ENCODE results near the gene GLCCI1. TPM values are rescaled to one million over a fixed set of nuclear protein-coding genes. Genes with fewer than 3 reads are reported as not detected.

Gene GLCCI1
- total RNA-seq, 2 donors from 2014 or later, result 7.5 to 8.3 TPM

DNA sequence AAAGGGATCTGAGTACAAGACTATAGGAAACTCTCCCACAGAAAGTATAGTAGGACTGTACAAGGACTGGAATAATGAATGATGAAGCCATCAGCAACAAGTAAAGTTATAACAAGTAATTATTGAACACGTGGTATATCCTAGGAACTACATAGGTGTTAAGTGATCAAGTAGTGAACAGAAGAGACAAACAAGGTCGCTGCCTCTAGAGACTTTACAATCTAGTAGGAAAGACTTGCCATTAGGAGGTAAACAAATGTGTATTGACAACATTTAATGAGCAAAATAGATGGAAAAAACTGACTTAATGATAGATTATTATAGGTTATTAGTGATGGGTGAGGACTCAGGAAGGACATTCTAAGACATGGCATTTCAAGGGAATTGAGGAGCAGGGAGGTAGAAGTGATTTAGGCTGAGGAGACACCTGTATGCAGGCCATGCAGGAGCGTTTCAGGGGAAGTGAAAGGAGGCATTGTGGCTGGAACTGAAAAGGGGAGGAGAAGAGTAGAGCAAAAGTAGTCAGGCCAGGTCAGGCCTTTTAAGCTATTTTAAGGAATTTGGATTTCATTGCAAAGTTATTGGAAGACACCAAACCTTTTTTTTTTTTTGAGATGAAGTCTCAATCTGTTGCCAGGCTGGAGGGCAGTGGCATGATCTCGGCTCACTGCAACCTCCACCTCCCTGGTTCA lies 8.5 kb upstream of the GLCCI1 start:
- Histone ChIP-seq H3K27me3 (no peaks in the 10 kb centered on the region), H3K27ac (no peak overlapping the region), H3K9ac (ENCODE audit: low read depth in 2 of 2, low read length in 2 of 2) (no peak overlapping the region), H3K36me3 (no peaks in the 10 kb centered on the region), H3K4me1 (no peaks in the 10 kb centered on the region), H3K9me3 (no peaks in the 10 kb centered on the region), H3K4me3 (no peak overlapping the region)
- no peak for DNase-seq
- TF ChIP-seq, protein P1, sequence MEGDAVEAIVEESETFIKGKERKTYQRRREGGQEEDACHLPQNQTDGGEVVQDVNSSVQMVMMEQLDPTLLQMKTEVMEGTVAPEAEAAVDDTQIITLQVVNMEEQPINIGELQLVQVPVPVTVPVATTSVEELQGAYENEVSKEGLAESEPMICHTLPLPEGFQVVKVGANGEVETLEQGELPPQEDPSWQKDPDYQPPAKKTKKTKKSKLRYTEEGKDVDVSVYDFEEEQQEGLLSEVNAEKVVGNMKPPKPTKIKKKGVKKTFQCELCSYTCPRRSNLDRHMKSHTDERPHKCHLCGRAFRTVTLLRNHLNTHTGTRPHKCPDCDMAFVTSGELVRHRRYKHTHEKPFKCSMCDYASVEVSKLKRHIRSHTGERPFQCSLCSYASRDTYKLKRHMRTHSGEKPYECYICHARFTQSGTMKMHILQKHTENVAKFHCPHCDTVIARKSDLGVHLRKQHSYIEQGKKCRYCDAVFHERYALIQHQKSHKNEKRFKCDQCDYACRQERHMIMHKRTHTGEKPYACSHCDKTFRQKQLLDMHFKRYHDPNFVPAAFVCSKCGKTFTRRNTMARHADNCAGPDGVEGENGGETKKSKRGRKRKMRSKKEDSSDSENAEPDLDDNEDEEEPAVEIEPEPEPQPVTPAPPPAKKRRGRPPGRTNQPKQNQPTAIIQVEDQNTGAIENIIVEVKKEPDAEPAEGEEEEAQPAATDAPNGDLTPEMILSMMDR (IDR thresholded peaks at IDR 0.05), result no peak
- intact Hi-C loops (cut with DNase I), result no loop called here

DNA sequence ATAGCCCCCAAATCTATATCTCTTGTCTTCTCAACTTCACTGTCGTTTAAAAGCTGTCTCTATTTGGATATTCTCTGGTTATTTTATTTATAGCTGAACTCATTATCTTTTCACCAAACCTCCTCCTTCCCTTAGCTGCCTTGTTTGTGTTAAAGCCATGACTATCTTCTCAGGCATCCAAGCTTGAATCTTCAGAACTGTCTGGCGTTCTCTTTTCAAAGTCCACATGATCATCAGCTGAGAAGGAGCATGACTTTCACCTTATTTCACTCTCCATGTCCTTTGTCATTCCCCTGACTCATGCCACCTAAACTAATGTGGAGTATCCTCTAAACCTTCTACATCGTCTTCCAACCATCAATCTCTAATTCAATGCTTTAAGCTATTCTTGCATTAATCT lies 5.7 kb upstream of the GLCCI1 start:
- H3K4me1 ChIP-seq, result no peaks in the 10 kb centered on the region
- DNase-seq, result no peak
- H3K4me3 ChIP-seq, result no peak overlapping the region
- TF ChIP-seq, protein P1 (IDR thresholded peaks at IDR 0.05), result no peak
- no peak overlapping the region for H3K27ac ChIP-seq
- intact Hi-C loops (cut with DNase I), result no loop called here
- no peaks in the 10 kb centered on the region for H3K36me3 ChIP-seq
- no peaks in the 10 kb centered on the region for H3K9me3 ChIP-seq
- H3K9ac ChIP-seq (ENCODE audit: low read depth in 2 of 2, low read length in 2 of 2), result no peak overlapping the region
- H3K27me3 ChIP-seq, result no peaks in the 10 kb centered on the region

DNA sequence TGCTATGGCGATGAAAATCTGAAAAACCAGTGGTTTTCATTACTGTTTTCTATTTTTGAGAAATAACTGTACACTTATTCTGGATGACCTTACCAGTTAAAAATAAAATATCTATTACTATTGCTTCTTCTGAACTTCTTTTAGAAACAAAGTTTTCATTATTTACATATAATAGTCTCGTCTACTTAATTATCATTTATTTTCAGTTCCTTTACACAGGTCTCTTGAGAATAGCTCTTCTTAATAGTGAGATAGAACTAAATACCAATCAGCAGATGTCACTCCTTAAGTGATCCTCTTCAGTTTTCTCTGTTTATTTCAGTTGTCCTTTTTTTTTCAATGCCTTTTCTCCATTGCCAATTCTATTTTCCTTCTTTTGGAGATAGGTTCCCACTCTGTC lies 4.3 kb upstream of the GLCCI1 start:
- no peak for DNase-seq
- no peaks in the 10 kb centered on the region for H3K27me3 ChIP-seq
- intact Hi-C loops (cut with DNase I), result no loop called here
- TF ChIP-seq, protein P1 (IDR thresholded peaks at IDR 0.05), result no peak
- no peak overlapping the region for H3K9ac ChIP-seq (ENCODE audit: low read depth in 2 of 2, low read length in 2 of 2)
- no peaks in the 10 kb centered on the region for H3K9me3 ChIP-seq
- H3K27ac ChIP-seq, result no peak overlapping the region
- no peaks in the 10 kb centered on the region for H3K4me1 ChIP-seq
- H3K4me3 ChIP-seq, result no peak overlapping the region
- no peaks in the 10 kb centered on the region for H3K36me3 ChIP-seq

DNA sequence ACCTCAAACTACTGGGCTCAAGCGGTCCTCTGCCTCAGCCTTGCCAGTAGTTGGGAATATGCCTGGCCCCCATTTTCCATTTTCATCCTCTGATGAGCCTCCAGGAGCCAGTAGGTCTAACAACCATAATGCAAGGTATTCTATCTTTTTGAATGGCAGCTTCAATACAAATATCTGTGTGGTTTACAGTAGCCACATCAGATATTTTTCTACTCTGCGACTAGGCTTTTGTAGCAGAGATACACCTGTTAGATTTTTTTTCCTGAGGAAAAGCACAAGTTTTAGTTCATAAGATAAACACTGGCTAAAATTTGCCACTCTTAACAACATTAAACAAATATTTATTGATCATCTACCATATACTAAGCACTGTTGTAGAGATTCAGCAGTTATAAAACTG lies 3.9 kb upstream of the GLCCI1 start:
- H3K36me3 ChIP-seq, result no peaks in the 10 kb centered on the region
- H3K27ac ChIP-seq, result no peak overlapping the region
- no peak for DNase-seq
- H3K4me3 ChIP-seq, result no peak overlapping the region
- intact Hi-C loops (cut with DNase I), result no loop called here
- no peaks in the 10 kb centered on the region for H3K27me3 ChIP-seq
- H3K9me3 ChIP-seq, result no peaks in the 10 kb centered on the region
- no peaks in the 10 kb centered on the region for H3K4me1 ChIP-seq
- no peak overlapping the region for H3K9ac ChIP-seq (ENCODE audit: low read depth in 2 of 2, low read length in 2 of 2)
- TF ChIP-seq, protein P1 (IDR thresholded peaks at IDR 0.05), result no peak

DNA sequence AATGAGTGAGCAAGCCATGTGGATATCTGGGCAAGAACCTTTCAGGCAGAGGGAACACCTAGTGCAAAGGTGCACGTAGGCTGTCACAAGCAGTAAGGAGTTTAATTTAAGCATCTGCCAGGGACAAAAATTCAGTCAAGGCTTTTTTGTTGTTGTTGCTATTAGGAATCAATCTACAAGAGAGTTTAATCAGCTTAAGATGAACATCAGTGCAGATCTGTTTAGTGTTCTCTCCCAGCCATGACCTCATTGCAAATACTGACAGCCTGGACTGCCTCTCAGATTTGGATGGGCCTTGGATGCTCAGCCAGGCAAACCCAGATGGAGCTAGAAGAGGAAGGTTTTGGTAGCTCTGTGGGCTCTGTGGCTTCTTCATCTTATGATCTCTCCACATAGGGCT lies 3.3 kb upstream of the GLCCI1 start:
- Histone ChIP-seq H3K9me3 (no peaks in the 10 kb centered on the region), H3K36me3 (no peaks in the 10 kb centered on the region), H3K27ac (no peak overlapping the region), H3K4me1 (no peaks in the 10 kb centered on the region), H3K27me3 (no peaks in the 10 kb centered on the region), H3K4me3 (no peak overlapping the region), H3K9ac (ENCODE audit: low read depth in 2 of 2, low read length in 2 of 2) (no peak overlapping the region)
- intact Hi-C loops (cut with DNase I), result no loop called here
- DNase-seq, result no peak
- TF ChIP-seq, protein P1 (IDR thresholded peaks at IDR 0.05), result no peak

All from colonic mucosa (tissue), 4 donors.